A673 (cell line): ENCODE results near the gene SLC25A52. TPM values are rescaled to one million over a fixed set of nuclear protein-coding genes. Genes with fewer than 3 reads are reported as not detected.

Experiments
- BruUV-seq: library from RNA; stranded (reverse); fragments of 400-500 nt; replicated peaks from 2 replicates; lab custom pipeline; 2021; lab: Mats Ljungman, UMichigan
- CTCF ChIA-PET: fragments of 300-600 bp; sonication (Branson Sonifier 250); formaldehyde crosslinking; loops from one replicate; lab custom pipeline; 2022; ENCODE audit warnings: antibody characterized with exemption; lab: Charles Lee
- POLR2A ChIA-PET: fragments of 300-600 bp; sonication (Branson Sonifier 250); formaldehyde crosslinking; loops from one replicate; lab custom pipeline; 2022; ENCODE audit warnings: antibody characterized with exemption; ENCODE audit not compliant: low non-redundant PET; lab: Charles Lee
- DNase-seq: peaks from one replicate; pipeline ENCODE4 v3.0.0-alpha.2; 2015; ENCODE audit warnings: low spot score
- H3K27ac ChIP-seq: fragments of 200-600 bp; sonication (generic); 2 replicates; pipeline ENCODE4 v1.5.1; 2016; ENCODE audit warnings: mixed run types, low read depth, mild to moderate bottlenecking, mixed read lengths, antibody characterized with exemption, low read length; ENCODE audit not compliant: poor library complexity, severe bottlenecking
- H3K27me3 ChIP-seq: fragments of 200-600 bp; sonication (generic); replicated peaks from 2 replicates; pipeline ENCODE4 v1.6.1; 2017; ENCODE audit warnings: mixed run types, low read depth, mild to moderate bottlenecking, mixed read lengths, antibody characterized with exemption, low read length; ENCODE audit not compliant: insufficient read depth, poor library complexity
- H3K36me3 ChIP-seq: fragments of 200-600 bp; sonication (generic); 2 replicates; pipeline ENCODE4 v1.6.1; 2016; ENCODE audit warnings: mixed run types, mild to moderate bottlenecking, mixed read lengths, antibody characterized with exemption, low read length; ENCODE audit not compliant: insufficient read depth, poor library complexity, severe bottlenecking
- H3K4me1 ChIP-seq: fragments of 200-600 bp; sonication (generic); 2 replicates; pipeline ENCODE4 v1.6.1; 2017; ENCODE audit warnings: mixed run types, mild to moderate bottlenecking, mixed read lengths, antibody characterized with exemption, low read length; ENCODE audit not compliant: insufficient read depth, poor library complexity, severe bottlenecking
- H3K4me3 ChIP-seq: fragments of 200-600 bp; sonication (generic); 2 replicates; pipeline ENCODE4 v1.5.1; 2016; ENCODE audit warnings: low read depth, mixed run types, mild to moderate bottlenecking, mixed read lengths, low read length; ENCODE audit not compliant: poor library complexity, severe bottlenecking
- H3K9me3 ChIP-seq: fragments of 200-600 bp; sonication (generic); 2 replicates; pipeline ENCODE4 v1.6.1; 2016; ENCODE audit warnings: mixed run types, low read depth, mild to moderate bottlenecking, mixed read lengths, antibody characterized with exemption, low read length; ENCODE audit not compliant: poor library complexity, severe bottlenecking
- CTCF ChIP-seq: fragments of 300-800, 200-600 bp; sonication (generic); conservative IDR thresholded peaks from 2 replicates; pipeline ENCODE4 v1.5.1; 2017; ENCODE audit warnings: low read depth, mild to moderate bottlenecking, antibody characterized with exemption, low read length, moderate library complexity, mixed read lengths
- EZH2 ChIP-seq: fragments of 200-600 bp; sonication (generic); IDR thresholded peaks from 2 replicates; pipeline ENCODE4 v1.6.1; 2017; ENCODE audit warnings: borderline replicate concordance, low read depth, mild to moderate bottlenecking, mixed read lengths, antibody characterized with exemption, low read length; ENCODE audit not compliant: poor library complexity, severe bottlenecking
- intact Hi-C: fragments of 100-400 bp; cut with micrococcal nuclease; formaldehyde crosslinking; loops from one replicate; pipeline ENCODE4 v1.10.0; 2022; ENCODE audit not compliant: unreplicated experiment
- total RNA-seq: library from RNA; stranded (reverse); gene quantifications from 2 replicates; pipeline ENCODE4 v1.2.3, GENCODE V29; 2021

SLC25A52 gene
- total RNA-seq, 1 experiment from 2014 or later, result not detected

- H3K4me3 ChIP-seq, result no peak overlapping the region
- peaks cover 4% of the 10 kb centered on the region for H3K27me3 ChIP-seq
- intact Hi-C loops, result no loop called here
- H3K9me3 ChIP-seq, result no peaks in the 10 kb centered on the region
- no peaks in the 10 kb centered on the region for H3K4me1 ChIP-seq
- POLR2A ChIA-PET, result no interaction called here
- no peak overlapping the region for H3K27ac ChIP-seq
- no peak for DNase-seq
- TF ChIP-seq CTCF, result no peak
- TF ChIP-seq EZH2, result no peak
- no peaks in the 10 kb centered on the region for H3K36me3 ChIP-seq
- no TSS peak for BruUV-seq
- CTCF ChIA-PET, result no interaction called here
Measured at GRCh38 chr18:31798399-31798798, 37.7 kb upstream of the SLC25A52 start.

- no peak for TF ChIP-seq CTCF
- no peak for TF ChIP-seq EZH2
- ChIA-PET CTCF (no interaction called here), POLR2A (no interaction called here)
- no TSS peak for BruUV-seq
- Histone ChIP-seq H3K4me3 (no peak overlapping the region), H3K27ac (no peak overlapping the region), H3K27me3 (no peaks in the 10 kb centered on the region), H3K4me1 (no peaks in the 10 kb centered on the region), H3K9me3 (no peaks in the 10 kb centered on the region), H3K36me3 (no peaks in the 10 kb centered on the region)
- DNase-seq, result no peak
- intact Hi-C loops, result no loop called here
Measured at GRCh38 chr18:31795747-31796146, 35.1 kb upstream of the SLC25A52 start.

- ChIA-PET CTCF (no interaction called here), POLR2A (no interaction called here)
- no peak for TF ChIP-seq CTCF
- TF ChIP-seq EZH2, result no peak
- no peaks in the 10 kb centered on the region for H3K36me3 ChIP-seq
- no peak overlapping the region for H3K4me3 ChIP-seq
- BruUV-seq, result no TSS peak
- intact Hi-C loops, result no loop called here
- H3K27me3 ChIP-seq, result no peaks in the 10 kb centered on the region
- DNase-seq, result no peak
- no peak overlapping the region for H3K27ac ChIP-seq
- no peaks in the 10 kb centered on the region for H3K9me3 ChIP-seq
- H3K4me1 ChIP-seq, result no peaks in the 10 kb centered on the region
Measured at GRCh38 chr18:31793531-31793930, 32.9 kb upstream of the SLC25A52 start.
